CD4-positive, alpha-beta T cell treated with Interleukin-21 for 1 hour (primary cell): ENCODE measurements around the gene ELMOD1.

Experiments
- DNase-seq: peaks from one replicate; pipeline ENCODE4 v3.0.0-alpha.2; 2020

Gene ELMOD1

GRCh38 chr11:107651672-107652071 lies 60.7 kb downstream of the ELMOD1 start:
- no peak for DNase-seq

- DNase-seq, result no peak
Measured at GRCh38 chr11:107653076-107653475, 62.1 kb downstream of the ELMOD1 start.

GRCh38 chr11:107655602-107656001 lies 64.7 kb downstream of the ELMOD1 start:
- no peak for DNase-seq

- no peak for DNase-seq
Measured at GRCh38 chr11:107659310-107659709, 68.4 kb downstream of the ELMOD1 start.

GRCh38 chr11:107660066-107660465 lies 69.1 kb downstream of the ELMOD1 start:
- no peak for DNase-seq

- DNase-seq, result no peak
Measured at GRCh38 chr11:107661656-107662055, 70.7 kb downstream of the ELMOD1 start.

GRCh38 chr11:107665018-107665417 lies 74.1 kb downstream of the ELMOD1 start:
- no peak for DNase-seq

GRCh38 chr11:107666911-107667613 lies 76.1 kb downstream of the ELMOD1 start:
- DNase-seq, result no peak

- DNase-seq, result no peak
Measured at GRCh38 chr11:107669191-107669740, 78.3 kb downstream of the ELMOD1 start.

- DNase-seq, result no peak
Measured at GRCh38 chr11:107669893-107670601, 79.1 kb downstream of the ELMOD1 start.

- DNase-seq, result no peak
Measured at GRCh38 chr11:107675902-107676301, 85.0 kb downstream of the ELMOD1 start.

- no peak for DNase-seq
Measured at GRCh38 chr11:107676336-107677057, 85.5 kb downstream of the ELMOD1 start.

GRCh38 chr11:107677924-107678631 lies 87.1 kb downstream of the ELMOD1 start:
- DNase-seq, result no peak

- no peak for DNase-seq
Measured at GRCh38 chr11:107678632-107678971, 87.7 kb downstream of the ELMOD1 start.

GRCh38 chr11:107679255-107680024 lies 88.5 kb downstream of the ELMOD1 start:
- no peak for DNase-seq

- no peak for DNase-seq
Measured at GRCh38 chr11:107682171-107682570, 91.2 kb downstream of the ELMOD1 start.

- no peak for DNase-seq
Measured at GRCh38 chr11:107682572-107682971, 91.6 kb downstream of the ELMOD1 start.

GRCh38 chr11:107683061-107683460 lies 92.1 kb downstream of the ELMOD1 start:
- no peak for DNase-seq

- no peak for DNase-seq
Measured at GRCh38 chr11:107683807-107684206, 92.9 kb downstream of the ELMOD1 start.

- no peak for DNase-seq
Measured at GRCh38 chr11:107688322-107688918, 97.5 kb downstream of the ELMOD1 start.

GRCh38 chr11:107689317-107690202 lies 98.6 kb downstream of the ELMOD1 start:
- peak; percentile 59 for DNase-seq
